RWPE1 (cell line): ENCODE results near the gene UNC5A.

Experiments used
- CTCF ChIA-PET: fragments of 350-600 bp; sonication (Branson Sonifier 250); formaldehyde crosslinking; extraction: SDS; loops from one replicate; lab custom pipeline; 2021; lab: Yijun Ruan, JAX
- POLR2A ChIA-PET: fragments of 400-600 bp; formaldehyde crosslinking; extraction: SDS; loops from one replicate; lab custom pipeline; 2020; ENCODE audit warnings: antibody characterized with exemption; ENCODE audit not compliant: low non-redundant PET; lab: Yijun Ruan, JAX
- DNase-seq: peaks from one replicate; pipeline ENCODE4 v3.0.0; 2012; ENCODE audit warnings: low spot score
- H3K27ac ChIP-seq: fragments of 450-650 bp; 2 replicates; pipeline ENCODE4 v1.5.1; 2017
- CTCF ChIP-seq: fragments of 450-650 bp; conservative IDR thresholded peaks from 2 replicates; pipeline ENCODE4 v1.5.1; 2017; ENCODE audit warnings: low read depth, mild to moderate bottlenecking

The UNC5A gene

GRCh38 chr5:176830422-176830994 is 20.1 kb downstream of the UNC5A start:
- no peak for DNase-seq
- no peak for TF ChIP-seq CTCF
- ChIA-PET CTCF (interaction anchor here (0.6 kb wide), 1 partner anchor 58 kb away, joined by 3 read pairs; no protein-coding TSS in a partner anchor), POLR2A (no interaction called here)
- H3K27ac ChIP-seq: no peak overlapping the region

GRCh38 chr5:176830995-176831423 is 20.6 kb downstream of the UNC5A start:
- no peak for DNase-seq
- ChIA-PET CTCF (no interaction called here), POLR2A (no interaction called here)
- no peak for TF ChIP-seq CTCF
- no peak overlapping the region for H3K27ac ChIP-seq

GRCh38 chr5:176831425-176831824 is 21.1 kb downstream of the UNC5A start:
- ChIA-PET CTCF (no interaction called here), POLR2A (no interaction called here)
- DNase-seq: no peak
- no peak for TF ChIP-seq CTCF
- no peak overlapping the region for H3K27ac ChIP-seq

- ChIA-PET CTCF (no interaction called here), POLR2A (no interaction called here)
- TF ChIP-seq CTCF: no peak
- no peak overlapping the region for H3K27ac ChIP-seq
- no peak for DNase-seq
These were observed 21.8 kb downstream of the UNC5A start for GRCh38 chr5:176832162-176832561.

GRCh38 chr5:176833286-176833685 is 22.9 kb downstream of the UNC5A start:
- ChIA-PET POLR2A (no interaction called here), CTCF (interaction anchor here (0.7 kb wide), 2 partner anchors 37 to 173 kb away, joined by 8 to 9 read pairs; no protein-coding TSS in a partner anchor)
- TF ChIP-seq CTCF: no peak
- DNase-seq: no peak
- H3K27ac ChIP-seq: no peak overlapping the region

GRCh38 chr5:176835918-176836317 is 25.6 kb downstream of the UNC5A start:
- no peak overlapping the region for H3K27ac ChIP-seq
- TF ChIP-seq CTCF: no peak
- ChIA-PET CTCF (no interaction called here), POLR2A (no interaction called here)
- no peak for DNase-seq
